AG04450 (cell line): Measurements from ENCODE around the gene AATK. TPM values are rescaled to one million over a fixed set of nuclear protein-coding genes. Genes with fewer than 3 reads are reported as not detected.
A peak's percentile ranks its signal among the peaks of the same experiment; 100 is the strongest.

Experiments
- CTCF ChIA-PET: fragments of 300-600, 350-600 bp; formaldehyde crosslinking; extraction: SDS; loops from one replicate; lab custom pipeline; 2022; ENCODE audit warnings: antibody characterized with exemption, inconsistent platforms; lab: Charles Lee
- POLR2A ChIA-PET: fragments of 350-600 bp; formaldehyde crosslinking; extraction: SDS; loops from one replicate; lab custom pipeline; 2021; ENCODE audit warnings: antibody characterized with exemption, inconsistent platforms; lab: Yijun Ruan, JAX
- DNase-seq: peaks from one replicate; pipeline ENCODE4 v3.0.0-alpha.2; 2011; ENCODE audit warnings: low read depth, low spot score
- H3K27ac ChIP-seq: one replicate; pipeline ENCODE4 v1.5.1; 2012; ENCODE audit warnings: low read depth, low read length, control low read depth
- H3K27me3 ChIP-seq: one replicate; pipeline ENCODE4 v1.6.0; 2012; ENCODE audit warnings: low read length; ENCODE audit not compliant: control insufficient read depth, insufficient read depth
- H3K4me3 ChIP-seq: 2 replicates; pipeline ENCODE4 v1.5.1; 2011; ENCODE audit warnings: mild to moderate bottlenecking, low read depth, low read length, control low read depth
- H3K9me3 ChIP-seq: 2 replicates; pipeline ENCODE4 v1.5.1; 2012; ENCODE audit warnings: low read length; ENCODE audit not compliant: control insufficient read depth, insufficient read depth
- polyA plus RNA-seq: library from polyadenylated mRNA; depleted of rRNA; stranded (reverse); fragments of >200 nt; gene quantifications from 2 replicates; pipeline ENCODE4 v1.2.3, GENCODE V29; 2011
- TF ChIP-seq, protein P1 (sequence below): IDR thresholded peaks from 2 replicates; pipeline ENCODE4 v1.5.1; 2011; ENCODE audit warnings: low read depth, low read length, control low read depth, inconsistent platforms

AATK gene
- polyA plus RNA-seq, 1 experiment: 0.16 TPM

- DNase-seq: no peak
- Histone ChIP-seq H3K9me3 (no peaks in the 10 kb centered on the region), H3K27ac (peak overlapping the region; percentile 97), H3K27me3 (no peaks in the 10 kb centered on the region), H3K4me3 (peak overlapping the region; percentile 17; the same call in 1 of the 2 replicates)
- CTCF ChIA-PET: interaction anchor here (1.4 kb wide), 1 partner anchor 71 kb away, joined by 5 read pairs; no protein-coding TSS in a partner anchor
- TF ChIP-seq, protein P1, sequence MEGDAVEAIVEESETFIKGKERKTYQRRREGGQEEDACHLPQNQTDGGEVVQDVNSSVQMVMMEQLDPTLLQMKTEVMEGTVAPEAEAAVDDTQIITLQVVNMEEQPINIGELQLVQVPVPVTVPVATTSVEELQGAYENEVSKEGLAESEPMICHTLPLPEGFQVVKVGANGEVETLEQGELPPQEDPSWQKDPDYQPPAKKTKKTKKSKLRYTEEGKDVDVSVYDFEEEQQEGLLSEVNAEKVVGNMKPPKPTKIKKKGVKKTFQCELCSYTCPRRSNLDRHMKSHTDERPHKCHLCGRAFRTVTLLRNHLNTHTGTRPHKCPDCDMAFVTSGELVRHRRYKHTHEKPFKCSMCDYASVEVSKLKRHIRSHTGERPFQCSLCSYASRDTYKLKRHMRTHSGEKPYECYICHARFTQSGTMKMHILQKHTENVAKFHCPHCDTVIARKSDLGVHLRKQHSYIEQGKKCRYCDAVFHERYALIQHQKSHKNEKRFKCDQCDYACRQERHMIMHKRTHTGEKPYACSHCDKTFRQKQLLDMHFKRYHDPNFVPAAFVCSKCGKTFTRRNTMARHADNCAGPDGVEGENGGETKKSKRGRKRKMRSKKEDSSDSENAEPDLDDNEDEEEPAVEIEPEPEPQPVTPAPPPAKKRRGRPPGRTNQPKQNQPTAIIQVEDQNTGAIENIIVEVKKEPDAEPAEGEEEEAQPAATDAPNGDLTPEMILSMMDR: no peak
- POLR2A ChIA-PET: interaction anchor here (0.6 kb wide), 1 partner anchor 304 kb away, joined by 4 read pairs; no protein-coding TSS in a partner anchor
These were observed 70.6 kb downstream of the AATK start for GRCh38 chr17:81095383-81095762.

DNA sequence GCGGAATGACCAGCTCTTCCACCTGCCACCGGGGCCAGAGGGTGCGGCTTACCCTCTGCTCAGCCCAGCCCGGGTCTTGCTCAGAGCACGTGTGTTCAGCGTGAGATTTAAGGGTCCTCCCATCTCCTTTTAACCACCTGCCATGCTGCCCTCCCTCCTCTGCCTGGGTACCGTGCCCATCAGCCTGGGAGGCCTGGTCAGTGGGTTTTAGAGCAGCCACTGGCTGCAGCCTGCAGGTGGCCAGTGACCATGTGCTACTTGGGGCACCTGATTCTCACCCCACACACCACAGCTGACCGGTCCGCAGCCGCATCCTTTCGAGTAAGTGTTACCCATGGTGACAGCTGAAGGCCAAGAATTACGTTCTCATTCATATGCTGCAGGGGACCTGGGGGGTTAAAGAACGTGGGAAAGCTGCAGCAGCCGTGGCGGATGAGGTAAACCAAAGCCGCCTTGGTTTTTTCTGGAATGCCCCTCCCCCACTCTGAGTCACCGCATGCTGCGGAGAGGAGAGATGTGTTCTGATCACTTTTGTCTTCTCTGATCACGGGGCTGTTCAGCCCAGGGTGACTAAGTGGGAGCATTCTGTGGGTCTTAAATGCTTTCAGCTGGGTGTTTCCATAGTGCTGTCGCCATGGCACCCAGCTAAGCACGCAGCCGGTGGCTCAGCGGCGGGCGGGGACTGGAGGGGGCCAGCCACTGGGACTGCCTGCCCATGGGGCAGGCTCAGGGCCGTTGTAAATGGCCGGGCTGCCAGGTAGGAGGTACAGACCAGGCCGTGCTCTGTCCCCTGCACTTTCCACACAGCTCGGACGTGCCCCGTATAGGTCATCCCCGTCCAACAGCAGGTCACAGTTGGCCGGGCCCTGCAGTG is 71.3 kb downstream of the AATK start:
- DNase-seq: peak; percentile 98
- ChIA-PET POLR2A (interaction anchor here (0.6 kb wide), 1 partner anchor 304 kb away, joined by 4 read pairs; no protein-coding TSS in a partner anchor), CTCF (interaction anchor here (1.4 kb wide), 1 partner anchor 71 kb away, joined by 5 read pairs; no protein-coding TSS in a partner anchor)
- Histone ChIP-seq H3K27ac (peak overlapping the region; percentile 97), H3K4me3 (peak overlapping the region; percentile 17; the same call in 1 of the 2 replicates), H3K9me3 (no peaks in the 10 kb centered on the region), H3K27me3 (no peaks in the 10 kb centered on the region)
- TF ChIP-seq, protein P1: 0 out of 2 replicates have a peak, but pooled peaks have one; percentile 10

- CTCF ChIA-PET: interaction anchor here (1.4 kb wide), 1 partner anchor 70 kb away, joined by 5 read pairs; no protein-coding TSS in a partner anchor
- no peaks in the 10 kb centered on the region for H3K9me3 ChIP-seq
- POLR2A ChIA-PET: no interaction called here
- peak overlapping the region; percentile 97 for H3K27ac ChIP-seq
- TF ChIP-seq, protein P1: no peak
- H3K4me3 ChIP-seq: no peak overlapping the region
- H3K27me3 ChIP-seq: no peaks in the 10 kb centered on the region
- DNase-seq: no peak
These were observed 72.2 kb downstream of the AATK start for GRCh38 chr17:81093619-81094508.

- CTCF ChIA-PET: interaction anchor here (1.1 kb wide), 1 partner anchor 10 kb away, joined by 4 read pairs; no protein-coding TSS in a partner anchor
These were observed 73.4 kb downstream of the AATK start for GRCh38 chr17:81092518-81093095.

More at GRCh38 chr17:81092518-81093095, 73.4 kb downstream of the AATK start:
- POLR2A ChIA-PET: no interaction called here
- H3K4me3 ChIP-seq: no peak overlapping the region
- no peak overlapping the region for H3K27ac ChIP-seq
- H3K9me3 ChIP-seq: no peaks in the 10 kb centered on the region
- TF ChIP-seq, protein P1: no peak
- H3K27me3 ChIP-seq: no peaks in the 10 kb centered on the region
- no peak for DNase-seq
